PC-9 (cell line): Measurements from ENCODE around the gene CLDN8. TPM values are rescaled to one million over a fixed set of nuclear protein-coding genes. Genes with fewer than 3 reads are reported as not detected.

Source experiments
- BruUV-seq: library from RNA; stranded (reverse); fragments of 400-500 nt; replicated peaks from 2 replicates; lab custom pipeline; 2021; lab: Mats Ljungman, UMichigan
- CTCF ChIA-PET: fragments of 300-600 bp; sonication (Branson Sonifier 250); formaldehyde crosslinking; loops from one replicate; lab custom pipeline; 2022; ENCODE audit warnings: antibody characterized with exemption; lab: Charles Lee
- POLR2A ChIA-PET: fragments of 300-600 bp; sonication (Branson Sonifier 250); formaldehyde crosslinking; loops from one replicate; lab custom pipeline; 2022; ENCODE audit warnings: antibody characterized with exemption; ENCODE audit not compliant: unreplicated experiment; lab: Charles Lee
- DNase-seq, 2 experiments: peaks; one replicate each; pipeline versions ENCODE4 v3.0.0 to v3.0.0-alpha.2; 2015 to 2022; ENCODE audit warnings: mixed read lengths in 1 of 2
- H2AFZ ChIP-seq: fragments of 200-600 bp; sonication (generic); 2 replicates; pipeline ENCODE4 v1.8.1; 2017; ENCODE audit warnings: antibody characterized with exemption
- H3F3A ChIP-seq: fragments of 200-600 bp; sonication (generic); 2 replicates; pipeline ENCODE4 v1.8.1; 2017; ENCODE audit warnings: antibody characterized with exemption, mild to moderate bottlenecking, low read depth; ENCODE audit not compliant: insufficient read depth
- H3K27ac ChIP-seq: fragments of 200-600 bp; sonication (generic); 2 replicates; pipeline ENCODE4 v1.6.1; 2016; ENCODE audit warnings: mixed run types
- H3K27me3 ChIP-seq: fragments of 200-600 bp; sonication (generic); 2 replicates; pipeline ENCODE4 v1.6.1; 2016; ENCODE audit warnings: low read depth, mixed run types; ENCODE audit not compliant: insufficient read depth
- H3K36me3 ChIP-seq: fragments of 200-600 bp; sonication (generic); 2 replicates; pipeline ENCODE4 v1.6.1; 2016; ENCODE audit warnings: low read depth, mixed run types
- H3K4me1 ChIP-seq: fragments of 200-600 bp; sonication (generic); replicated peaks from 2 replicates; pipeline ENCODE4 v1.6.1; 2016; ENCODE audit warnings: mixed run types; ENCODE audit not compliant: insufficient read depth
- H3K4me2 ChIP-seq: fragments of 200-600 bp; sonication (generic); 2 replicates; pipeline ENCODE4 v1.6.1; 2017; ENCODE audit warnings: mixed run types
- H3K4me3 ChIP-seq: fragments of 200-600 bp; sonication (generic); 2 replicates; pipeline ENCODE4 v1.6.1; 2016; ENCODE audit warnings: mixed run types
- H3K79me2 ChIP-seq: fragments of 200-600 bp; sonication (generic); 2 replicates; pipeline ENCODE4 v1.6.1; 2017; ENCODE audit warnings: low read depth, mixed run types
- H3K9me2 ChIP-seq: fragments of 200-600 bp; sonication (generic); 2 replicates; pipeline ENCODE4 v1.8.1; 2017; ENCODE audit warnings: mild to moderate bottlenecking; ENCODE audit not compliant: insufficient read depth
- H3K9me3 ChIP-seq: fragments of 200-600 bp; sonication (generic); 2 replicates; pipeline ENCODE4 v1.8.1; 2016; ENCODE audit warnings: low read depth; ENCODE audit not compliant: insufficient read depth
- H4K20me1 ChIP-seq: fragments of 200-600 bp; sonication (generic); 2 replicates; pipeline ENCODE4 v1.8.1; 2017; ENCODE audit not compliant: insufficient read depth
- CTCF ChIP-seq: fragments of 200-600 bp; sonication (generic); conservative IDR thresholded peaks from 2 replicates; pipeline ENCODE4 v1.6.1; 2017; ENCODE audit warnings: mixed run types, antibody characterized with exemption, mild to moderate bottlenecking, moderate library complexity
- EZH2 ChIP-seq: fragments of 200-600 bp; sonication (generic); IDR thresholded peaks from 2 replicates; pipeline ENCODE4 v1.8.0; 2017; ENCODE audit warnings: antibody characterized with exemption, low read depth
- intact Hi-C: fragments of 100-400 bp; cut with micrococcal nuclease; formaldehyde crosslinking; loops from one replicate; pipeline ENCODE4 v1.10.0; 2022; ENCODE audit not compliant: unreplicated experiment
- total RNA-seq: library from RNA; stranded (reverse); gene quantifications from 2 replicates; pipeline ENCODE4 v1.2.3, GENCODE V29; 2021

The CLDN8 gene
- total RNA-seq, 1 experiment from 2014 or later, result 1.2 TPM

- ChIA-PET POLR2A (no interaction called here), CTCF (no interaction called here)
- no peak overlapping the region for H3K4me2 ChIP-seq
- H2AFZ ChIP-seq, result no peak overlapping the region
- peaks cover 5% of the 10 kb centered on the region for H3F3A ChIP-seq
- no peaks in the 10 kb centered on the region for H3K9me2 ChIP-seq
- peaks cover 17% of the 10 kb centered on the region for H3K4me1 ChIP-seq
- H4K20me1 ChIP-seq, result no peaks in the 10 kb centered on the region
- no peak for TF ChIP-seq CTCF
- TF ChIP-seq EZH2, result no peak
- no peaks in the 10 kb centered on the region for H3K9me3 ChIP-seq
- no TSS peak for BruUV-seq
- H3K27ac ChIP-seq, result no peak overlapping the region
- intact Hi-C loops, result no loop called here
- H3K4me3 ChIP-seq, result no peak overlapping the region
- H3K79me2 ChIP-seq, result no peaks in the 10 kb centered on the region
- H3K36me3 ChIP-seq, result no peaks in the 10 kb centered on the region
- no peaks in the 10 kb centered on the region for H3K27me3 ChIP-seq
- DNase-seq, result no peak
These were observed 6.8 kb upstream of the CLDN8 start for GRCh38 chr21:30222724-30223123.

GRCh38 chr21:30211071-30211470 lies 4.8 kb downstream of the CLDN8 start:
- H3K79me2 ChIP-seq, result no peaks in the 10 kb centered on the region
- H3K4me3 ChIP-seq, result no peak overlapping the region
- H2AFZ ChIP-seq, result no peak overlapping the region
- no peaks in the 10 kb centered on the region for H3K27me3 ChIP-seq
- DNase-seq, result no peak
- H3F3A ChIP-seq, result no peaks in the 10 kb centered on the region
- H3K27ac ChIP-seq, result no peak overlapping the region
- no peak overlapping the region for H3K4me2 ChIP-seq
- POLR2A ChIA-PET, result no interaction called here
- intact Hi-C loops, result no loop called here
- no peaks in the 10 kb centered on the region for H3K9me2 ChIP-seq
- CTCF ChIA-PET, result no interaction called here
- no peaks in the 10 kb centered on the region for H4K20me1 ChIP-seq
- peaks cover 13% of the 10 kb centered on the region for H3K4me1 ChIP-seq
- TF ChIP-seq CTCF (no peak), EZH2 (no peak)
- BruUV-seq, result no TSS peak
- H3K9me3 ChIP-seq, result no peaks in the 10 kb centered on the region
- no peaks in the 10 kb centered on the region for H3K36me3 ChIP-seq

- ChIA-PET POLR2A (no interaction called here), CTCF (no interaction called here)
- Histone ChIP-seq H4K20me1 (no peaks in the 10 kb centered on the region), H3K4me2 (no peak overlapping the region), H2AFZ (no peak overlapping the region), H3K9me2 (no peaks in the 10 kb centered on the region), H3K27me3 (no peaks in the 10 kb centered on the region), H3K9me3 (no peaks in the 10 kb centered on the region), H3F3A (no peaks in the 10 kb centered on the region), H3K4me3 (no peak overlapping the region), H3K79me2 (no peaks in the 10 kb centered on the region), H3K36me3 (no peaks in the 10 kb centered on the region), H3K27ac (no peak overlapping the region), H3K4me1 (peaks cover 13% of the 10 kb centered on the region)
- no TSS peak for BruUV-seq
- TF ChIP-seq CTCF (no peak), EZH2 (no peak)
- DNase-seq, result no peak
- intact Hi-C loops, result no loop called here
These were observed 6.3 kb downstream of the CLDN8 start for GRCh38 chr21:30209601-30210000.
